Heart left ventricle (tissue), 16 donors: Measurements from ENCODE around the gene GBP3. TPM values are rescaled to one million over a fixed set of nuclear protein-coding genes. Genes with fewer than 3 reads are reported as not detected.
A peak's percentile ranks its signal among the peaks of the same experiment; 100 is the strongest.
"Not testable (repeated sequence)": the region's sequence is repeated elsewhere in the genome, so short reads cannot be mapped to it uniquely, and the experiment has no call there.

Experiments
- ATAC-seq, 4 donors: fragments of 200-7000 bp; cut with Tn5 transposase; one replicate each; pipeline ENCODE4 v1.9.1; 2020 to 2022; ENCODE audit warnings: moderate library complexity in 4 of 4, mild to moderate bottlenecking in 3 of 4, moderate number of reproducible peaks in 1 of 4
- DNase-seq, 5 donors: peaks; one replicate each; pipeline ENCODE4 v3.0.0-alpha.2; 2020
- H3K27ac ChIP-seq, 12 donors: fragments of 200-600 bp; sonication (generic) in 4 of 12; one replicate each; pipeline versions ENCODE4 v1.5.0 to v1.8.0; 2016 to 2022; ENCODE audit warnings: mild to moderate bottlenecking in 2 of 12
- H3K27me3 ChIP-seq, 9 donors: fragments of 200-600 bp; sonication (generic) in 2 of 9; one replicate each; pipeline versions ENCODE4 v1.5.1 to v1.8.0; 2016 to 2022; ENCODE audit warnings: mild to moderate bottlenecking in 3 of 9
- H3K36me3 ChIP-seq, 9 donors: fragments of 200-600 bp; sonication (generic) in 2 of 9; one replicate each; pipeline versions ENCODE4 v1.5.0 to v1.8.0; 2018 to 2022; ENCODE audit warnings: mild to moderate bottlenecking in 2 of 9
- H3K4me1 ChIP-seq, 12 donors: fragments of 200-600 bp; sonication (generic) in 4 of 12; one replicate each; pipeline versions ENCODE4 v1.5.0 to v1.8.0; 2016 to 2022; ENCODE audit warnings: mild to moderate bottlenecking in 3 of 12
- H3K4me3 ChIP-seq, 12 donors: fragments of 200-600 bp; sonication (generic) in 4 of 12; one replicate each; pipeline versions ENCODE4 v1.5.0 to v1.8.0; 2017 to 2022; ENCODE audit warnings: mild to moderate bottlenecking in 9 of 12, moderate library complexity in 4 of 12
- H3K9me3 ChIP-seq, 12 donors: fragments of 200-600 bp; sonication (generic) in 4 of 12; one replicate each; pipeline versions ENCODE4 v1.5.0 to v1.8.0; 2016 to 2022; ENCODE audit warnings: mild to moderate bottlenecking in 1 of 12
- CTCF ChIP-seq, 12 donors: fragments of 200-600 bp; sonication (generic) in 4 of 12; IDR thresholded peaks; one replicate each; pipeline versions ENCODE4 v1.5.0 to v1.8.0; 2018 to 2022; ENCODE audit warnings: antibody characterized with exemption in 12 of 12, mild to moderate bottlenecking in 5 of 12
- POLR2A ChIP-seq, 2 donors: fragments of 450-650 bp; IDR thresholded peaks; one replicate each; pipeline ENCODE4 v1.6.1; 2017; ENCODE audit warnings: antibody characterized with exemption in 2 of 2, mild to moderate bottlenecking in 2 of 2, moderate library complexity in 2 of 2
- WGBS, 4 donors: extraction: QIAGEN DNeasy Blood & Tissue Kit in 2 of 4; methylation state at CpG; one replicate each; pipeline versions ENCODE4 v1.1.5 to v1.1.7; 2013 to 2018; 5-methylcytosine and 5-hydroxymethylcytosine counted together
- intact Hi-C, 10 donors: fragments of 100-400 bp; cut with DNase I; formaldehyde crosslinking; loops; one replicate each; pipeline versions ENCODE4 v1.11.1 to v1.14.2; 2022
- polyA plus RNA-seq, 2 donors: library from polyadenylated mRNA; stranded (reverse); fragments of 200-250 nt; gene quantifications; one replicate each; pipeline ENCODE4 v1.2.3, GENCODE V29; 2013
- total RNA-seq, 9 donors: library from RNA; depleted of rRNA in 2 of 9; stranded (reverse); fragments of >200 nt in 2 of 9; fragmentation: NEBNext Ultra II Directional in 3 of 9; extraction: Animal tissue kit (Norgen Biotek cat#: 25700) in 3 of 9; gene quantifications; one replicate each; pipeline versions ENCODE4 v1.1.0 to v1.2.4, GENCODE V29; 2016 to 2023
- donor health status: ischemic (EF 13 %, LVEDD 7.1; RV severe dilation, severe dysfunction).
- donor health status: healthy with polysubstance abuse.
- donor health status: DM: no; HTN: yes; CAD: no.
- donor health status: DM: no; HTN: no; CAD: no.
- donor health status: ischemic (EF 25% LVEDD 6.9; RV normal size, moderate dysfunction).
- donor health status: ischemic (EF 25% LVEDD 5.7; RV mildly dilated, moderate dysfunction).
- donor health status: healthy.
- donor health status: DM: yes; HTN: yes; CAD: no.
- donor health status: ischemic (EF 35%, LVEDD 5.7; RV mildly dilated, moderate dysfunction).
- donor health status: nonischemic (EF 11% LVEDD 7.7; RV severe dilation, severe dysfunction).
- donor health status: DM: yes; HTN: yes; CAD: no.
- donor health status: PGD.
- donor health status: ischemic (EF 29% LVEDD 5.4; RV normal size, mild dysfunction).
- donor health status: nonischemic (EF 23%, LVEDD 6.1; RV moderate dilation, normal function).

GBP3 gene
- total and polyA plus RNA-seq, 11 donors: 1.2 to 30.1 (median 5.3) TPM

GRCh38 chr1:89060091-89060490, 37.4 kb upstream of the GBP3 start:
- H3K36me3 ChIP-seq: peaks cover 0 to 83% (median 57%) of the 10 kb centered on the region in 9 donors

DNA sequence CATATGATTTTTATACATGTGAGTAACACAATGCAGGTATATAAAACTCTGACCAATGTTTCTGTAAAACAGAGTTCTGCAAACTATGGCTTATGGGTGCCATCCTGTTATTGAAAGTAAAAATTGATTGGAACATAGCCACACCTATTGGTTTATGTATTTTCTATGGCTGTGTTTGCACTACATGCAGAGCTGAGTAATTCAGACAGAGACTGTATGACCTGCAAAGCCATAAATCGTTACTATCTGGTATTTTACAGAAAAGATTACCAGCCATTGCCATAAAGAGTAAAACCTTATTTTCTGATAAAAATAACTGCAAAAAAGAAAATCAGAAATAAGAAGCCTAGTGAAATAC, 29.3 kb upstream of the GBP3 start:
- H3K4me1 ChIP-seq: peaks cover 0 to 8% (median 0%) of the 10 kb centered on the region in 12 donors

More at GRCh38 chr1:89060091-89060490, 37.4 kb upstream of the GBP3 start:
- Histone ChIP-seq H3K4me3 (peak overlapping the region in 1 of 12 donors; percentile 59), H3K4me1 (peaks cover 0 to 58% (median 8%) of the 10 kb centered on the region in 12 donors), H3K27me3 (no peaks in the 10 kb centered on the region), H3K27ac (no peak overlapping the region), H3K9me3 (no peaks in the 10 kb centered on the region)
- DNase-seq (no peak), ATAC-seq (no peak)
- WGBS, 4 donors: 76 to 95% (median 86%) methylated on average over 5 of the region's 5 CpGs
- intact Hi-C loops: no loop called here
- TF ChIP-seq CTCF (IDR thresholded peaks at IDR 0.05) (no peak), POLR2A (IDR thresholded peaks at IDR 0.05) (no peak)

GRCh38 chr1:89051300-89051954, 28.8 kb upstream of the GBP3 start:
- intact Hi-C loops: no loop called here
- peaks cover 0 to 6% (median 0%) of the 10 kb centered on the region in 12 donors for H3K4me1 ChIP-seq
- no peak overlapping the region for H3K4me3 ChIP-seq
- no peak overlapping the region for H3K27ac ChIP-seq
- H3K27me3 ChIP-seq: no peaks in the 10 kb centered on the region
- H3K36me3 ChIP-seq: peaks cover 0 to 78% (median 61%) of the 10 kb centered on the region in 9 donors
- TF ChIP-seq CTCF (IDR thresholded peaks at IDR 0.05): no peak
- no peak for TF ChIP-seq POLR2A (IDR thresholded peaks at IDR 0.05)
- DNase-seq (no peak), ATAC-seq (no peak)
- H3K9me3 ChIP-seq: no peaks in the 10 kb centered on the region
- WGBS, 4 donors: 89 to 97% (median 92%) methylated on average over 9 of the region's 9 CpGs

More for the DNA sequence above, 29.3 kb upstream of the GBP3 start:
- H3K4me3 ChIP-seq: no peak overlapping the region
- 85 to 98% (median 93%) methylated on average over 1 of the region's 1 CpG for WGBS, 4 donors
- no peak overlapping the region for H3K27ac ChIP-seq
- DNase-seq (no peak), ATAC-seq (no peak)
- H3K9me3 ChIP-seq: no peaks in the 10 kb centered on the region
- H3K36me3 ChIP-seq: peaks cover 0 to 83% (median 66%) of the 10 kb centered on the region in 9 donors
- TF ChIP-seq CTCF (IDR thresholded peaks at IDR 0.05) (no peak), POLR2A (IDR thresholded peaks at IDR 0.05) (no peak)
- intact Hi-C loops: no loop called here
- H3K27me3 ChIP-seq: no peaks in the 10 kb centered on the region

- H3K4me3 ChIP-seq: no peak overlapping the region
- no peak for TF ChIP-seq POLR2A (IDR thresholded peaks at IDR 0.05)
- TF ChIP-seq CTCF (IDR thresholded peaks at IDR 0.05): no peak
- no peaks in the 10 kb centered on the region for H3K4me1 ChIP-seq
- intact Hi-C loops: no loop called here
- no peaks in the 10 kb centered on the region for H3K27me3 ChIP-seq
- WGBS, 4 donors: 95 to 97% (median 96%) methylated on average over 7 to 11 of the region's 11 CpGs
- ATAC-seq (no peak), DNase-seq (no peak)
- H3K9me3 ChIP-seq: no peaks in the 10 kb centered on the region
- H3K36me3 ChIP-seq: peaks cover 0 to 70% (median 53%) of the 10 kb centered on the region in 9 donors
- H3K27ac ChIP-seq: no peak overlapping the region
Observed at GRCh38 chr1:89050649-89051033, 28.0 kb upstream of the GBP3 start.

GRCh38 chr1:89049901-89050648, 27.4 kb upstream of the GBP3 start:
- H3K36me3 ChIP-seq: peaks cover 0 to 64% (median 47%) of the 10 kb centered on the region in 9 donors
- 82 to 83% (median 82%) methylated on average over 9 of the region's 9 CpGs for WGBS, 4 donors
- DNase-seq, H3K9me3 ChIP-seq, H3K27me3 ChIP-seq, H3K4me1 ChIP-seq, intact Hi-C loops, H3K27ac ChIP-seq, H3K4me3 ChIP-seq, ATAC-seq: not testable (repeated sequence)

GRCh38 chr1:89049187-89049586, 26.5 kb upstream of the GBP3 start:
- H3K4me1 ChIP-seq, intact Hi-C loops, H3K4me3 ChIP-seq, H3K27me3 ChIP-seq, ATAC-seq, H3K9me3 ChIP-seq, DNase-seq, H3K27ac ChIP-seq: not testable (repeated sequence)
- peaks cover 0 to 57% (median 41%) of the 10 kb centered on the region in 9 donors for H3K36me3 ChIP-seq
- 58 to 59% (median 59%) methylated on average over 2 of the region's 4 CpGs for WGBS, 4 donors
